Testis (tissue), 2 donors: ENCODE data around the gene DHPS.

Source experiments
- CTCF ChIP-seq, 3 experiments: fragments of 450-650 bp in 2 of 3; fragments of 200-600 bp in 1 of 3; sonication (generic) in 1 of 3; IDR thresholded peaks; one replicate each; pipeline ENCODE4 v1.5.1; 2016 to 2019; ENCODE audit warnings: antibody characterized with exemption in 3 of 3, mild to moderate bottlenecking in 2 of 3, moderate library complexity in 1 of 3
- POLR2A ChIP-seq: fragments of 450-650 bp; IDR thresholded peaks from one replicate; pipeline ENCODE4 v1.6.1; 2017; ENCODE audit warnings: antibody characterized with exemption, mild to moderate bottlenecking, moderate library complexity

DNA sequence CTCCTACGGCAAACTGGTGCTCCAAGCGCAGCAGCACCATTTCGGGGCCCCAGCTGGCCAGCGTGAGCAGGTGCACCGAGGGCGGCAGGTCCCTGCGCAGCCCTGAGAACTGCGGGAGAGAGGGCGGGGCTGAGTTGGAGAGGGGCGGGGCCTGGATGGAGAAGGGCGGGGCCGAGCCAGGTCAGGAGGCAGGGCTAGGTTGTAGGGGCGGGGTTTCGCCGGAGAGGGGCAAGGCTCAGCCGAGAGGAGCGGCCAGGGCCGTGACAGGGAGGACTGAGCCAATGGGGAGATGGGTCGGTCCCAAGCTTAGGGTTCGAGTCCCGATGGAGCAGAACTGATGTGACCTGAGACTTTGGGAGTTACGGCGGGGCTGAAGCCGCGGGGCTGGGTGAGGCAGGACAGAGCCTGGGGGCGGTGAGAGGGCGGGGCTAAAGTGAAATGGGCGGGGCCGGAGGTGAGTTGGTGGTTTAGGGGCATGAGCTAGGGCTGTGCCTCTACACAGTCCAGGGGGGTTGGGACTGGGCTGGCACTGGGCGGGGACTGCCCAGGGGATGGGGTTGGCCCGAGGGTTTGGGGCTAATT, 34.1 kb downstream of the DHPS start:
- no peak for TF ChIP-seq CTCF (IDR thresholded peaks at IDR 0.05)
- TF ChIP-seq POLR2A: no peak
